HG03108 (cell line): ENCODE data around the gene SERTAD1.
"Not testable (repeated sequence)": the region's sequence is repeated elsewhere in the genome, so short reads cannot be mapped to it uniquely, and the experiment has no call there.

Experiments
- ATAC-seq: cut with Tn5 transposase; IDR thresholded peaks from one replicate; pipeline ENCODE4 v1.9.1; 2021; ENCODE audit warnings: moderate library complexity; ENCODE audit not compliant: unreplicated experiment

Gene SERTAD1

GRCh38 chr19:40423938-40424337, 1.9 kb downstream of the SERTAD1 start:
- no peak for ATAC-seq

GRCh38 chr19:40422748-40423566, 2.8 kb downstream of the SERTAD1 start:
- no peak for ATAC-seq

- no peak for ATAC-seq
Observed at GRCh38 chr19:40421993-40422747, 3.6 kb downstream of the SERTAD1 start.

GRCh38 chr19:40420766-40421765, 4.7 kb downstream of the SERTAD1 start:
- peak; percentile 36 for ATAC-seq

GRCh38 chr19:40420451-40420765, 5.4 kb downstream of the SERTAD1 start:
- ATAC-seq: no peak

GRCh38 chr19:40419780-40420179, 6.0 kb downstream of the SERTAD1 start:
- ATAC-seq: no peak

- ATAC-seq: no peak
Observed at GRCh38 chr19:40419066-40419612, 6.7 kb downstream of the SERTAD1 start.

- no peak for ATAC-seq
Observed at GRCh38 chr19:40418040-40418439, 7.8 kb downstream of the SERTAD1 start.

- no peak for ATAC-seq
Observed at GRCh38 chr19:40417643-40417981, 8.2 kb downstream of the SERTAD1 start.

GRCh38 chr19:40416918-40417642, 8.7 kb downstream of the SERTAD1 start:
- peak; percentile 28 for ATAC-seq

GRCh38 chr19:40415768-40416167, 10.0 kb downstream of the SERTAD1 start:
- no peak for ATAC-seq

- ATAC-seq: no peak
Observed at GRCh38 chr19:40414542-40415535, 11.0 kb downstream of the SERTAD1 start.

- ATAC-seq: no peak
Observed at GRCh38 chr19:40413291-40413845, 12.4 kb downstream of the SERTAD1 start, which contains the start of gene PRX. TSS of gene PRX (minus strand) at chr19:40413378. CDS start at chr19:40407932, 5,446 bp downstream.

GRCh38 chr19:40412866-40413265, 12.9 kb downstream of the SERTAD1 start:
- no peak for ATAC-seq

- no peak for ATAC-seq
Observed at GRCh38 chr19:40411958-40412499, 13.8 kb downstream of the SERTAD1 start.

- ATAC-seq: no peak
Observed at GRCh38 chr19:40411125-40411842, 14.5 kb downstream of the SERTAD1 start.

- no peak for ATAC-seq
Observed at GRCh38 chr19:40410030-40410389, 15.8 kb downstream of the SERTAD1 start.

GRCh38 chr19:40408598-40408925, 17.2 kb downstream of the SERTAD1 start:
- ATAC-seq: not testable (repeated sequence)
